ES-I3 (cell line): Measurements from ENCODE around the gene APBA1.
"Not testable (repeated sequence)": the region's sequence is repeated elsewhere in the genome, so short reads cannot be mapped to it uniquely, and the experiment has no call there.

Source experiments
- H3K36me3 ChIP-seq: 2 replicates; pipeline ENCODE4 v1.6.1; 2013; ENCODE audit warnings: mild to moderate bottlenecking, low read length, control low read depth, moderate library complexity; ENCODE audit not compliant: insufficient read depth
- H3K4me1 ChIP-seq: 2 replicates; pipeline ENCODE4 v1.6.1; 2013; ENCODE audit warnings: mild to moderate bottlenecking, control low read depth, low read length; ENCODE audit not compliant: insufficient read depth
- H3K9ac ChIP-seq: 2 replicates; pipeline ENCODE4 v1.6.1; 2013; ENCODE audit warnings: low read depth, mild to moderate bottlenecking, low read length, moderate library complexity
- H3K9me3 ChIP-seq: 2 replicates; pipeline ENCODE4 v1.6.1; 2013; ENCODE audit warnings: mild to moderate bottlenecking, low read length, moderate library complexity; ENCODE audit not compliant: control insufficient read depth, insufficient read depth

The APBA1 gene

DNA sequence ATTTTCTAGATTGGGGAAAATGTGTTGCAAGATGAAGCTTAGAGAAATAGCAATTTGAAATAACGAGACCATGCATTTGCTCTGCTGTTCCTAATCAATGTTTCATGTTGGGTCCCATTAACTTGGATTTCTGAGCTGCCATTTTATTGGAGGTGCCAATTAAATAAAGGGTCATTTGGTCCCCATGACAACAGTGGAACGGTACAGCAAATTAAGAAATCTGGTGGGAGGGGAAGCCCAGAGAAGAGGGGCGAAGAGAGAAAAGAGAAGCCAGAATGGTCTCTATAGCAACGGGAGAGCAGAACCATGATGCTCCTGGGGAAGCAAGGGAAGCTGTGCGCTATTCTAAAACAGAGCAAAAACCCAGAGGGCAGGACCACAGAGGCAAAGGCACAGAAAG lies 226.9 kb downstream of the APBA1 start:
- Histone ChIP-seq H3K4me1 (no peaks in the 10 kb centered on the region), H3K9ac (no peak overlapping the region), H3K36me3 (no peaks in the 10 kb centered on the region), H3K9me3 (no peaks in the 10 kb centered on the region; the same call in 1 of the 2 replicates)

DNA sequence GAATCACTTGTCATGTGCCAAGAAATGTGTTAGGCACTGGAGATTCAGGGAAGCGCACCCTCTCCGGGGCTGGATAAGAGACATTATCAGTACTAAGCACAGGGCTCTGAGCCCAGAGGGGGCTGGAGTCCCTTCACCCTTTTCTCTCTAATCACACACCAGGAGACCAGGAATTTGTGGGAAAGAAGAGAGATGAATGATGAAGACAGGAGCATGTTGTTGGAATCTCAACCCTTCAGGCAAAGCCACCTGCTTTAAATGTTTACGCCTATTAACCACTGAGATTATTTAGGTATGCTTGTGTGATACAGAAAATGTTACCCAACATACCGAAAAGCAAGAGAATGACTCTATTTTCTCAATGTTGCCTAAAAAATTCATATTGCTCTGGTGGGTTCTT lies 227.4 kb downstream of the APBA1 start:
- Histone ChIP-seq H3K36me3 (no peaks in the 10 kb centered on the region), H3K9me3 (no peaks in the 10 kb centered on the region; the same call in 1 of the 2 replicates), H3K4me1 (no peaks in the 10 kb centered on the region), H3K9ac (no peak overlapping the region)

DNA sequence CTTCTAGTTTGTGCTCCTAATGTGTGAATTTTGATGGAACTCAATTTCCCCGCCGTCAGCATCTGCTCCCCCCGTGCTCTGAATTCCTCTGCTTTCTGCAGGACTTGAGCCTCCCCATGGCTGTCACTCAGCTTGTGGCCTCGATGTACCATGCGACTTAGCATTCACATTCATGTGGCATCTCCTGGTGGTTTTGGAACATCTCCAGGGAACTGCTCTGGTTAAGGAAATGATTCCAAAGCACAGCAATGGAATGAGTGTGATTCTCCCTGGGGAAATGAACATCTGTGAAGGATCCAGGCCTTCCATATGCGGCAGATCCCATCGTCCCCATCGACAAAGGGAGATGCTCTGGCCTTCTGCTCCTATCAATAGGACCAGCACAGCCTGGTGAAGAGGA lies 228.2 kb downstream of the APBA1 start:
- H3K36me3 ChIP-seq: no peaks in the 10 kb centered on the region
- H3K9me3 ChIP-seq: no peaks in the 10 kb centered on the region; the same call in 1 of the 2 replicates
- no peaks in the 10 kb centered on the region for H3K4me1 ChIP-seq
- no peak overlapping the region for H3K9ac ChIP-seq

GRCh38 chr9:69443178-69443577 lies 229.0 kb downstream of the APBA1 start:
- Histone ChIP-seq H3K36me3 (no peaks in the 10 kb centered on the region), H3K4me1 (no peaks in the 10 kb centered on the region), H3K9ac (no peak overlapping the region), H3K9me3 (no peaks in the 10 kb centered on the region; the same call in 1 of the 2 replicates)

DNA sequence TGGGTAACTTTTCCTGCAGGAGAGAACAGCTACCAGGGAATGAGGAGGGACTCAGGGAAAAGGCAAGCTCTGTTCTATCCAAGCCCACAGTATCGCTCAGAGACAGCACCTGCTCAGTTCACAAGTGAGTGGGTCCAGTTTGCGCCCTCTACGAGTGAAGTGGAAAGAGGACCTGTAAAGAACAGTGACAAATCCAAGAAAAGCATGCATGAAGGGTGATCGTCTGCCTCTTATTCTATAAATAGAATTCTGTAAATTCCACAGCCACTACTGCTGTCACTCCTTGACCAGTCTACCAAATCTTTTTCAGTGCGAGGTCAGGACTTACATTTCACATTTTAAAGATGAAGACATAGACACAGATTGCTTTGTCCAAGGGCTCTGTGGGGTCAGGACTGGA lies 229.7 kb downstream of the APBA1 start:
- Histone ChIP-seq H3K4me1 (no peaks in the 10 kb centered on the region), H3K9me3 (no peaks in the 10 kb centered on the region; the same call in 1 of the 2 replicates), H3K9ac (no peak overlapping the region), H3K36me3 (no peaks in the 10 kb centered on the region)

DNA sequence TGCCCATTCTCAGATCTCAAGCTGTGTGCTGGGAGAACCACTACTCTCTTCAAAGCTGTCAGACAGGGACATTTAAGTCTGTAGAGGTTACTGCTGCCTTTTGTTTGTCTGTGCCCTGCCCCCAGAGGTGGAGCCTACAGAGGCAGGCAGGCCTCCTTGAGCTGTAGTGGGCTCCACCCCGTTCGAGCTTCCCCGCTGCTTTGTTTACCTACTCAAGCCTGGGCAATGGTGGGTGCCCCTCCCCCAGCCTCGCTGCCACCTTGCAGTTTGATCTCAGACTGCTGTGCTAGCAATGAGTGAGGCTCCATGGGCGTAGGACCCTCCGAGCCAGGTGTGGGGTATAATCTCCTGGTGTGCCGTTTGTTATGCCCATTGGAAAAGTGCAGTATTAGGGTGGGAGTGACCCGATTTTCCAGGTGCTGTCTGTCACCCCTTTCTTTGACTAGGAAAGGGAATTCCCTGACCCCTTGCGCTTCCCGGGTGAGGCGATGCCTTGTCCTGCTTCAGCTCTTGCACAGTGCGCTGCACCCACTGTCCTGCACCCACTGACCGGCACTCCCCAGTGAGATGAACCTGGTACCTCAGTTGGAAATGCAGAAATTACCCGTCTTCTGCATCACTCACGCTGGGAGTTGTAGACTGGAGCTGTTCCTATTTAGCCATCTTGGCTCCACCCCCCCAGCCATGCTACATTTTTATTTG lies 231.8 kb downstream of the APBA1 start:
- H3K4me1 ChIP-seq, H3K36me3 ChIP-seq, H3K9me3 ChIP-seq, H3K9ac ChIP-seq: not testable (repeated sequence)

DNA sequence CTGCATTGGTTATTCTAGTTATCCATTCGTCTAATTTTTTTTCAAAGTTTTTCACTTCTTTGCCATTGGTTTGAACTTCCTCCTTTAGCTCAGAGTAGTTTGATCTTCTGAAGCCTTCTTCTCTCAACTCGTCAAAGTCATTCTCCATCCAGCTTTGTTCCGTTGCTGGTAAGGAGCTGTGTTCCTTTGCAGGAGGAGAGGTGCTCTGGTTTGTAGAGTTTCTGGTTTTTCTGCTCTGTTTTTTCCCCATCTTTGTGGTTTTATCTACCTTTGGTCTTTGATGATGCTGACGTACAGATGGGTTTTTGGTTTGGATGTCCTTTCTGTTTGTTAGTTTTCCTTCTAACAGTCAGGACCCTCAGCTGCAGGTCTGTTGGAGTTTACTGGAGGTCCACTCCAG lies 232.5 kb downstream of the APBA1 start:
- not testable (repeated sequence) for H3K36me3 ChIP-seq, H3K9me3 ChIP-seq, H3K9ac ChIP-seq, H3K4me1 ChIP-seq

- no peak overlapping the region for H3K9ac ChIP-seq
Measured at GRCh38 chr9:69433968-69434367, 238.2 kb downstream of the APBA1 start.

GRCh38 chr9:69433392-69433791 lies 238.8 kb downstream of the APBA1 start:
- peaks cover 10% of the 10 kb centered on the region; the same call in 1 of the 2 replicates for H3K4me1 ChIP-seq
- no peak overlapping the region for H3K9ac ChIP-seq
- no peaks in the 10 kb centered on the region for H3K9me3 ChIP-seq
- no peaks in the 10 kb centered on the region for H3K36me3 ChIP-seq

More at GRCh38 chr9:69433968-69434367, 238.2 kb downstream of the APBA1 start:
- Histone ChIP-seq H3K4me1 (peaks cover 10% of the 10 kb centered on the region; the same call in 1 of the 2 replicates), H3K36me3 (no peaks in the 10 kb centered on the region), H3K9me3 (no peaks in the 10 kb centered on the region)

DNA sequence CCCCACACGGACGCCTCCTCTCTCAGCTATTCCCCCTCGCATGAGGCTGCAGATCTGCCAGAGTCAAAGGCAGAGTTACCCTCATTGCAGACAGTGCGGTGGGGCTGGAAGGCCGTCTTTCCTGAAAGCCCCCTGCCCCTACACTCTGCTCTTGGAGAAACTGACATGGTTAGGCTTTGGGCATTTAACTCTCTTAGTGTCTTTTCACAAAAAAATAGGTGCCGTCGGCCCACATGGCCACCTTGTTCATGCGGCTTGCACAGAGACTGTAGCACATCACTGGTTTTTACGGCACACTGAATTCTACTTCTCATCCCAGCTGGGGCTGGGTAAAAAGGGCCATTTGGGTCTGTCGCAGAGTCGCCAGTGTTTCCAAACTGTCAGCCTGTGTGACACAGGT lies 239.5 kb downstream of the APBA1 start:
- Histone ChIP-seq H3K36me3 (no peaks in the 10 kb centered on the region), H3K9ac (no peak overlapping the region), H3K4me1 (peaks cover 10% of the 10 kb centered on the region; the same call in 1 of the 2 replicates), H3K9me3 (no peaks in the 10 kb centered on the region)

DNA sequence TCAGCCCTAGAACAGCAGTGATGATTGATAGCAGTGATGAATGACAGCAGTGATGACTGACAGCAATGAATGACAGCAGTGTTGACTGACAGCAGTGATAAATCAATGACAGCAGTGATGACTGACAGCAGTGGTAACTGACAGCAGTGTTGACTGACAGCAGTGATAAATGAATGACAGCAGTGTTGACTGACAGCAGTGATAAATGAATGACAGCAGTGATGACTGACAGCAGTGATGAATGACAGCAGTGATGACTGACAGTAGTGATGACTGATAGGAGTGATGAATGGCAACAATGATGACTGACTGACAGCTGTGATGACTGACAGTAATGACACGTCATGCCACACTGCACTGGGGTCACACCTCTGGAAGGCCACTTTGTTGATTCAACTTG lies 240.4 kb downstream of the APBA1 start:
- no peak overlapping the region for H3K9ac ChIP-seq
- H3K9me3 ChIP-seq: peaks cover 3% of the 10 kb centered on the region; the same call in 1 of the 2 replicates
- no peaks in the 10 kb centered on the region for H3K36me3 ChIP-seq
- peaks cover 10% of the 10 kb centered on the region; the same call in 1 of the 2 replicates for H3K4me1 ChIP-seq

- Histone ChIP-seq H3K9ac (no peak overlapping the region), H3K4me1 (peaks cover 10% of the 10 kb centered on the region; the same call in 1 of the 2 replicates), H3K9me3 (peaks cover 3% of the 10 kb centered on the region; the same call in 1 of the 2 replicates), H3K36me3 (no peaks in the 10 kb centered on the region)
Measured at GRCh38 chr9:69431203-69431602, 241.0 kb downstream of the APBA1 start.

DNA sequence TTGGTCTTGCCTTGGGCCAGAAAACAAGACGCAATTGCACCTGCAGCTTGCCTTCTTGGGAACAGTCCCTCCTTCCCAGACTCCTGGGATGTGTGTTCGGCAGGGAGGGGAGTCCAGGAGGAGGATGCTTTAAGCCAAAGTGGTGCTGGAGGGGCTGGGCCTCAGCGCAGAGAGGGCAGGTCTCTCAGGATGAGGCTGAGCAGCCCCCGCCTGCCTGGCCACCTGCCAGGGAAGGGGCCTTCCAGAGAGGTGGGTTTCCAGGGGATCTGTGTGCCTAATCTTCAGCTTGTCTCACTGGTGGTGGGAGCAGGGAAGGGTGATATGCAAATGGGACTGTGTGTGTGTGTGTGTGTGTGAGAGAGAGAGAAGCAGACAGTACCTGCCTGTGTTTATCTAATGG lies 242.0 kb downstream of the APBA1 start:
- Histone ChIP-seq H3K36me3 (no peaks in the 10 kb centered on the region), H3K9me3 (peaks cover 3% of the 10 kb centered on the region; the same call in 1 of the 2 replicates), H3K4me1 (peaks cover 10% of the 10 kb centered on the region; the same call in 1 of the 2 replicates), H3K9ac (no peak overlapping the region)

GRCh38 chr9:69429281-69429680 lies 242.9 kb downstream of the APBA1 start:
- H3K9ac ChIP-seq: no peak overlapping the region
- H3K9me3 ChIP-seq: peaks cover 3% of the 10 kb centered on the region; the same call in 1 of the 2 replicates
- H3K36me3 ChIP-seq: no peaks in the 10 kb centered on the region
- peaks cover 10% of the 10 kb centered on the region; the same call in 1 of the 2 replicates for H3K4me1 ChIP-seq
